Kidney (tissue), 14 donors: ENCODE results near the gene EEF1A1. TPM values are rescaled to one million over a fixed set of nuclear protein-coding genes. Genes with fewer than 3 reads are reported as not detected.

Experiments used
- DNase-seq, 5 donors: peaks; one replicate each; pipeline ENCODE4 v3.0.0-alpha.2; 2013 to 2020
- FAIRE-seq: peaks from 2 replicates; lab custom pipeline; 2012; peaks lifted over from hg19 to GRCh38; lab: Jason Lieb, UNC
- H3K27ac ChIP-seq, 2 donors: one replicate each; pipeline ENCODE4 v1.7.0; 2013; ENCODE audit warnings: low read depth in 2 of 2, low read length in 2 of 2, inconsistent platforms in 1 of 2
- H3K27me3 ChIP-seq: one replicate; pipeline ENCODE4 v1.7.1; 2013; ENCODE audit warnings: low read length, inconsistent platforms; ENCODE audit not compliant: control insufficient read depth, insufficient read depth
- H3K36me3 ChIP-seq, 3 donors: one replicate each; pipeline versions ENCODE4 v1.7.0 to v1.7.1; 2013; ENCODE audit warnings: low read length in 3 of 3, control low read depth in 1 of 3, inconsistent platforms in 1 of 3; ENCODE audit not compliant: insufficient read depth in 3 of 3, control insufficient read depth in 2 of 3
- H3K4me1 ChIP-seq, 3 donors: one replicate each; pipeline versions ENCODE4 v1.7.0 to v1.7.1; 2013; ENCODE audit warnings: low read length in 3 of 3, inconsistent platforms in 1 of 3, low read depth in 1 of 3; ENCODE audit not compliant: control insufficient read depth in 2 of 3, insufficient read depth in 2 of 3
- H3K4me3 ChIP-seq, 3 donors: one replicate each; pipeline versions ENCODE4 v1.7.0 to v1.8.1; 2013; ENCODE audit warnings: low read length in 3 of 3, control low read depth in 1 of 3, inconsistent platforms in 1 of 3
- H3K9ac ChIP-seq, 3 donors: one replicate each; pipeline versions ENCODE4 v1.7.0 to v1.7.1; 2013; ENCODE audit warnings: low read length in 3 of 3, control low read depth in 1 of 3, inconsistent platforms in 1 of 3
- H3K9me3 ChIP-seq, 3 donors: one replicate each; pipeline versions ENCODE4 v1.7.0 to v1.7.1; 2013; ENCODE audit warnings: low read length in 3 of 3, control low read depth in 1 of 3, inconsistent platforms in 1 of 3; ENCODE audit not compliant: control insufficient read depth in 2 of 3, insufficient read depth in 1 of 3
- intact Hi-C: fragments of 100-400 bp; cut with DNase I; formaldehyde crosslinking; loops from one replicate; pipeline ENCODE4 v1.11.1; 2022
- polyA plus RNA-seq: library from polyadenylated mRNA; stranded (reverse); fragments of 350-450 nt; fragmentation: Illumina TruSeq; extraction: RNeasy Lipid Tissue Mini Kit (QIAGEN cat#74804); gene quantifications from one replicate; pipeline ENCODE4 v1.2.3, GENCODE V29; 2014; ENCODE audit warnings: low read depth, low replicate concordance; ENCODE audit not compliant: insufficient read depth
- total RNA-seq: library from RNA; stranded (reverse); fragmentation: NEBNext Ultra II Directional; extraction: Animal tissue kit (Norgen Biotek cat#: 25700); gene quantifications from one replicate; pipeline ENCODE4 v1.2.1, GENCODE V29; 2021
- TF ChIP-seq, protein P1 (sequence below): IDR thresholded peaks from 3 replicates; pipeline ENCODE4 v1.5.1; 2012; ENCODE audit warnings: mild to moderate bottlenecking, moderate library complexity, borderline replicate concordance; ENCODE audit not compliant: insufficient read depth; ENCODE audit errors: extremely low read depth
- donor health status: control.
- donor health status: control.
- donor health status: control.
- donor health status: control.
- donor health status: control.
- donor health status: DM: yes; HTN: yes; CAD: no.
- donor health status: Normal renal cell carcinoma (clear cell type).

The EEF1A1 gene
- total and polyA plus RNA-seq, 2 donors from 2014 or later, result 9,725 to 10,277 TPM

- H3K27ac ChIP-seq, result no peak overlapping the region
- TF ChIP-seq, protein P1, sequence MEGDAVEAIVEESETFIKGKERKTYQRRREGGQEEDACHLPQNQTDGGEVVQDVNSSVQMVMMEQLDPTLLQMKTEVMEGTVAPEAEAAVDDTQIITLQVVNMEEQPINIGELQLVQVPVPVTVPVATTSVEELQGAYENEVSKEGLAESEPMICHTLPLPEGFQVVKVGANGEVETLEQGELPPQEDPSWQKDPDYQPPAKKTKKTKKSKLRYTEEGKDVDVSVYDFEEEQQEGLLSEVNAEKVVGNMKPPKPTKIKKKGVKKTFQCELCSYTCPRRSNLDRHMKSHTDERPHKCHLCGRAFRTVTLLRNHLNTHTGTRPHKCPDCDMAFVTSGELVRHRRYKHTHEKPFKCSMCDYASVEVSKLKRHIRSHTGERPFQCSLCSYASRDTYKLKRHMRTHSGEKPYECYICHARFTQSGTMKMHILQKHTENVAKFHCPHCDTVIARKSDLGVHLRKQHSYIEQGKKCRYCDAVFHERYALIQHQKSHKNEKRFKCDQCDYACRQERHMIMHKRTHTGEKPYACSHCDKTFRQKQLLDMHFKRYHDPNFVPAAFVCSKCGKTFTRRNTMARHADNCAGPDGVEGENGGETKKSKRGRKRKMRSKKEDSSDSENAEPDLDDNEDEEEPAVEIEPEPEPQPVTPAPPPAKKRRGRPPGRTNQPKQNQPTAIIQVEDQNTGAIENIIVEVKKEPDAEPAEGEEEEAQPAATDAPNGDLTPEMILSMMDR, result no peak
- no peaks in the 10 kb centered on the region for H3K27me3 ChIP-seq
- H3K9me3 ChIP-seq, result no peaks in the 10 kb centered on the region
- no peak overlapping the region for H3K4me3 ChIP-seq
- H3K9ac ChIP-seq, result no peak overlapping the region
- no peak for FAIRE-seq
- no peak for DNase-seq
- intact Hi-C loops, result no loop called here
- no peaks in the 10 kb centered on the region for H3K4me1 ChIP-seq
- peaks cover 10 to 27% (median 25%) of the 10 kb centered on the region in 3 donors for H3K36me3 ChIP-seq
Observed at GRCh38 chr6:73477407-73477806, 43.4 kb downstream of the EEF1A1 start.

DNA sequence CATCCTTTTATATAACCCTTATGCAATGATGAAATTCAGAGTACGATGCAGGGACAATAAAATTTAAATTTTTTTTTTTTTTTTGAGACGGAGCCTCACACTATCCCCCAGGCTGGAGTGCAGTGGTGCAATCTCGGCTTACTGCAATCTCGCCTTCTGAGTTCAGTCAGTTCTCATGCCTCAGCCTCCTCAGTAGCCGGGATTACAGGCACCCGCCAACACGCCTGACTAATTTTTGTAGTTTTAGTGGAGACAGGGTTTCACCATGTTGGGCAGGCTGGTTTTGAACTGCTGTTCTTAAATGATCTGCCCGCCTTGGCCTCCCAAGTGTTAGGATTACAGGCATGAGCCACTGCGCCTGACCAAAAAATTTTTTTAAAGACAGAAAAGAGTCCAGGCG lies 44.1 kb downstream of the EEF1A1 start:
- no peak for FAIRE-seq

GRCh38 chr6:73471686-73472290 lies 49.0 kb downstream of the EEF1A1 start:
- TF ChIP-seq, protein P1, result no peak
- no peaks in the 10 kb centered on the region for H3K4me1 ChIP-seq
- intact Hi-C loops, result no loop called here
- DNase-seq, result no peak
- no peaks in the 10 kb centered on the region for H3K9me3 ChIP-seq
- H3K27ac ChIP-seq, result no peak overlapping the region
- no peak overlapping the region for H3K9ac ChIP-seq
- no peak for FAIRE-seq
- peaks cover 8 to 28% (median 17%) of the 10 kb centered on the region in 3 donors for H3K36me3 ChIP-seq
- H3K4me3 ChIP-seq, result no peak overlapping the region
- H3K27me3 ChIP-seq, result no peaks in the 10 kb centered on the region

More for the DNA sequence above, 44.1 kb downstream of the EEF1A1 start:
- intact Hi-C loops, result no loop called here
- no peak overlapping the region for H3K9ac ChIP-seq
- no peaks in the 10 kb centered on the region for H3K4me1 ChIP-seq
- no peak overlapping the region for H3K27ac ChIP-seq
- DNase-seq, result no peak
- no peak overlapping the region for H3K4me3 ChIP-seq
- H3K27me3 ChIP-seq, result no peaks in the 10 kb centered on the region
- H3K36me3 ChIP-seq, result peaks cover 9 to 24% (median 20%) of the 10 kb centered on the region in 3 donors
- H3K9me3 ChIP-seq, result no peaks in the 10 kb centered on the region
- TF ChIP-seq, protein P1, result no peak

Other genes with a start within 250 kb of the EEF1A1 start
- gene DPPA5, start 166.8 kb downstream of the EEF1A1 start, total RNA-seq, result not detected
- not detected for gene DPPA5, start 166.8 kb downstream of the EEF1A1 start, polyA plus RNA-seq
- gene KHDC3L, start 158.4 kb downstream of the EEF1A1 start, total RNA-seq, result not detected
- gene KHDC3L, start 158.4 kb downstream of the EEF1A1 start, polyA plus RNA-seq, result not detected
- 0.35 TPM for gene OOEP, start 151.1 kb downstream of the EEF1A1 start, total RNA-seq
- not detected for gene OOEP, start 151.1 kb downstream of the EEF1A1 start, polyA plus RNA-seq
- gene DDX43, start 126.2 kb downstream of the EEF1A1 start, total RNA-seq, result 1.4 TPM
- gene DDX43, start 126.2 kb downstream of the EEF1A1 start, polyA plus RNA-seq, result 0.15 TPM
- gene CGAS, start 68.7 kb downstream of the EEF1A1 start, total RNA-seq, result 5.9 TPM
- gene CGAS, start 68.7 kb downstream of the EEF1A1 start, polyA plus RNA-seq, result 1.1 TPM
- 32.8 TPM for gene MTO1, start 59.3 kb downstream of the EEF1A1 start, total RNA-seq
- 14.9 TPM for gene MTO1, start 59.3 kb downstream of the EEF1A1 start, polyA plus RNA-seq
- 15.5 TPM for gene SLC17A5, start 133.0 kb upstream of the EEF1A1 start, total RNA-seq
- gene SLC17A5, start 133.0 kb upstream of the EEF1A1 start, polyA plus RNA-seq, result 18.2 TPM
- gene CD109, start 175.2 kb upstream of the EEF1A1 start, total RNA-seq, result 19.0 TPM
- 3.7 TPM for gene CD109, start 175.2 kb upstream of the EEF1A1 start, polyA plus RNA-seq